ENCODE measurements around the gene NLRP9. TPM values are rescaled to one million over a fixed set of nuclear protein-coding genes. Genes with fewer than 3 reads are reported as not detected.

The NLRP9 gene
- total RNA-seq, 4 donors from 2014 or later: not detected

GRCh38 chr19:55694241-55694655 is 44.0 kb downstream of the NLRP9 start:
- intact Hi-C loops (cut with DNase I; ENCODE audit: low total_unique reads) (no loop called here), in situ Hi-C loops (cut with MboI; ENCODE audit: low pct_ligation_motif_present in 1 of 4, low pct_unique_long_range_greater_than_20kb in 1 of 4, low sequenced_read_pairs in 3 of 4) (no loop called here)
- Histone ChIP-seq H3K4me1 (peaks cover 0 to 4% (median 2%) of the 10 kb centered on the region in 4 donors), H3K4me3 (no peak overlapping the region), H3K9me3 (no peaks in the 10 kb centered on the region), H3K36me3 (peaks cover 0 to 46% (median 19%) of the 10 kb centered on the region in 4 donors), H3K27me3 (no peaks in the 10 kb centered on the region), H3K27ac (peak overlapping the region in 3 of 4 donors; percentile 19 to 55 (median 43))
- 59% methylated on average over 15 of the region's 15 CpGs; no CpG with 5 or more reads in 1 of the 2 donors for WGBS, 2 donors (ENCODE audit: low coverage in 1 of 2)
- TF ChIP-seq POLR2AphosphoS5 (IDR thresholded peaks at IDR 0.05): peak in 2 of 3 donors; percentile 6 to 29
- no peak for TF ChIP-seq POLR2A (IDR thresholded peaks at IDR 0.05)
- DNase-seq: peak; percentile 66

DNA sequence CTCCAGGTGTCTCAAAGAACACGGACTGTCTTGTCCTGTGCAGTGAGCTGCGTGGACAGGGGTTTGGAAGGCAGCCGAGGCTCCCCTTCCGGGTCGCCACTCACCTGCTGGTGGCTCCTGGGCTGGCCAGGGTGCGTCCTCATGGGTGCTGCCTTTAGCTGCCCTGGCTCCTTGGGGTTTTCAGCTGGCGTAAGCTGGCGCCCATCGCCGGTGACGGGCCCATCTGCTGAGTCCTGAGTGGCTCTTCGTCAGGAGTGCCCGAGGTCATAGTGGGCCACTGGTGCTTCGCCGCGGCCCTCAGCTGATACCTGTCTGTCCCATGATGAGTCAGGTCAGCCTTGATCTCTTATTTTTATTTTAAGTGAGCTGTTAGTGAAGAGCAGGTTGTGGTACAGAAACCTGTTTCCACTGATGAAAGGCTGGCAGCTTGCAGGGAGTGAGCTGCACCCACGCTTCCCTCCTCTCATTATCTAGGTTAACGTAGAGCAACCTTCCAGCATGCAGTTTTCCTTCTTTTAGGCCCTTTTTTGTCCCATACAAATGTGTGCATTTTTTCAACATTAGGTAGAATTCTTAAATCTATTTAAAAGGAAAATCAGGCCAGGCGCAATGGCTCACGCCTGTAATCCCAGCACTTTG is 44.7 kb downstream of the NLRP9 start:
- in situ Hi-C loops (cut with MboI; ENCODE audit: low pct_ligation_motif_present in 1 of 4, low pct_unique_long_range_greater_than_20kb in 1 of 4, low sequenced_read_pairs in 3 of 4): no loop called here
- peaks cover 0 to 47% (median 19%) of the 10 kb centered on the region in 4 donors for H3K36me3 ChIP-seq
- DNase-seq: no peak

GRCh38 chr19:55692681-55693081 is 45.5 kb downstream of the NLRP9 start:
- no peak for DNase-seq
- H3K4me3 ChIP-seq: no peak overlapping the region
- intact Hi-C loops (cut with DNase I; ENCODE audit: low total_unique reads): no loop called here
- peaks cover 8 to 18% (median 15%) of the 10 kb centered on the region in 4 donors for H3K4me1 ChIP-seq
- WGBS, 2 donors (ENCODE audit: low coverage in 1 of 2): 90 to 95% methylated on average over 8 to 19 of the region's 19 CpGs
- in situ Hi-C loops (cut with MboI; ENCODE audit: low pct_ligation_motif_present in 1 of 4, low pct_unique_long_range_greater_than_20kb in 1 of 4, low sequenced_read_pairs in 3 of 4): no loop called here
- no peaks in the 10 kb centered on the region for H3K27me3 ChIP-seq
- H3K36me3 ChIP-seq: peaks cover 0 to 47% (median 19%) of the 10 kb centered on the region in 4 donors
- no peaks in the 10 kb centered on the region for H3K9me3 ChIP-seq
- H3K27ac ChIP-seq: no peak overlapping the region
- no peak for TF ChIP-seq POLR2AphosphoS5 (IDR thresholded peaks at IDR 0.05)
- no peak for TF ChIP-seq POLR2A (IDR thresholded peaks at IDR 0.05)
- TF ChIP-seq, protein P1, sequence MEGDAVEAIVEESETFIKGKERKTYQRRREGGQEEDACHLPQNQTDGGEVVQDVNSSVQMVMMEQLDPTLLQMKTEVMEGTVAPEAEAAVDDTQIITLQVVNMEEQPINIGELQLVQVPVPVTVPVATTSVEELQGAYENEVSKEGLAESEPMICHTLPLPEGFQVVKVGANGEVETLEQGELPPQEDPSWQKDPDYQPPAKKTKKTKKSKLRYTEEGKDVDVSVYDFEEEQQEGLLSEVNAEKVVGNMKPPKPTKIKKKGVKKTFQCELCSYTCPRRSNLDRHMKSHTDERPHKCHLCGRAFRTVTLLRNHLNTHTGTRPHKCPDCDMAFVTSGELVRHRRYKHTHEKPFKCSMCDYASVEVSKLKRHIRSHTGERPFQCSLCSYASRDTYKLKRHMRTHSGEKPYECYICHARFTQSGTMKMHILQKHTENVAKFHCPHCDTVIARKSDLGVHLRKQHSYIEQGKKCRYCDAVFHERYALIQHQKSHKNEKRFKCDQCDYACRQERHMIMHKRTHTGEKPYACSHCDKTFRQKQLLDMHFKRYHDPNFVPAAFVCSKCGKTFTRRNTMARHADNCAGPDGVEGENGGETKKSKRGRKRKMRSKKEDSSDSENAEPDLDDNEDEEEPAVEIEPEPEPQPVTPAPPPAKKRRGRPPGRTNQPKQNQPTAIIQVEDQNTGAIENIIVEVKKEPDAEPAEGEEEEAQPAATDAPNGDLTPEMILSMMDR (IDR thresholded peaks at IDR 0.05): no peak
- no peak for TF ChIP-seq EP300 (IDR thresholded peaks at IDR 0.05; ENCODE audit: low read depth)

More for the DNA sequence above, 44.7 kb downstream of the NLRP9 start:
- H3K4me3 ChIP-seq: no peak overlapping the region
- WGBS, 2 donors (ENCODE audit: low coverage in 1 of 2): 96 to 100% methylated on average over 2 to 20 of the region's 20 CpGs
- TF ChIP-seq, protein P1 (IDR thresholded peaks at IDR 0.05): no peak
- TF ChIP-seq POLR2AphosphoS5 (IDR thresholded peaks at IDR 0.05) (no peak), POLR2A (IDR thresholded peaks at IDR 0.05) (no peak), EP300 (IDR thresholded peaks at IDR 0.05; ENCODE audit: low read depth) (no peak)
- H3K9me3 ChIP-seq: no peaks in the 10 kb centered on the region
- peaks cover under 1 to 10% (median 7%) of the 10 kb centered on the region in 4 donors for H3K4me1 ChIP-seq
- H3K27me3 ChIP-seq: no peaks in the 10 kb centered on the region
- intact Hi-C loops (cut with DNase I; ENCODE audit: low total_unique reads): no loop called here
- peak overlapping the region in 1 of 4 donors; percentile 35 for H3K27ac ChIP-seq

- Histone ChIP-seq H3K4me3 (no peak overlapping the region), H3K4me1 (peaks cover 12 to 27% (median 23%) of the 10 kb centered on the region in 4 donors), H3K9me3 (no peaks in the 10 kb centered on the region), H3K27ac (no peak overlapping the region), H3K27me3 (no peaks in the 10 kb centered on the region), H3K36me3 (peaks cover 0 to 47% (median 18%) of the 10 kb centered on the region in 4 donors)
- DNase-seq: no peak
- 68 to 95% methylated on average over 5 to 29 of the region's 31 CpGs for WGBS, 2 donors (ENCODE audit: low coverage in 1 of 2)
- intact Hi-C loops (cut with DNase I; ENCODE audit: low total_unique reads) (no loop called here), in situ Hi-C loops (cut with MboI; ENCODE audit: low pct_ligation_motif_present in 1 of 4, low pct_unique_long_range_greater_than_20kb in 1 of 4, low sequenced_read_pairs in 3 of 4) (no loop called here)
- TF ChIP-seq EP300 (IDR thresholded peaks at IDR 0.05; ENCODE audit: low read depth) (no peak), POLR2A (IDR thresholded peaks at IDR 0.05) (no peak), POLR2AphosphoS5 (IDR thresholded peaks at IDR 0.05) (no peak)
- TF ChIP-seq, protein P1 (IDR thresholded peaks at IDR 0.05): no peak
Measured at GRCh38 chr19:55691561-55692481, 46.4 kb downstream of the NLRP9 start.

Measured in transverse colon (tissue), 4 donors.